Measurements from ENCODE around the gene STMN1.

DNA sequence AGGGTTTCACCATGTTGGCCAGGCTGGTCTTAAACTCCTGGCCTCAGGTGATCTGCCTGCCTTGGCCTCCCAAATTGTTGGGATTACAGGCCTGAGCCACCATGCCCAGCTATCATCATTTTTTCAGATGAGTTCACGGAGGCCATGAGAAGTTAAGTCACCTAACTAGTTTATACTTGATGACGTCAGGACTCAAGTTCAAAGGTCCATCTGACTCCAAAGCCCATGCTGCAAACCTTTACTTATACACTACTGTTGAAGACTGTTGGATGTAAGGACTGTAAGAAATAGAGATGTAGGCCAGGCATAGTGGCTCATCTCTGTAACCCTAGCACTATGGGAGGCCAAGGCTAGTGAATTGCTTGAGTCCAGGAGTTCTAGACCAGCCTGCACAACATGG lies 40.8 kb upstream of the STMN1 start:
- TF ChIP-seq, protein P1, sequence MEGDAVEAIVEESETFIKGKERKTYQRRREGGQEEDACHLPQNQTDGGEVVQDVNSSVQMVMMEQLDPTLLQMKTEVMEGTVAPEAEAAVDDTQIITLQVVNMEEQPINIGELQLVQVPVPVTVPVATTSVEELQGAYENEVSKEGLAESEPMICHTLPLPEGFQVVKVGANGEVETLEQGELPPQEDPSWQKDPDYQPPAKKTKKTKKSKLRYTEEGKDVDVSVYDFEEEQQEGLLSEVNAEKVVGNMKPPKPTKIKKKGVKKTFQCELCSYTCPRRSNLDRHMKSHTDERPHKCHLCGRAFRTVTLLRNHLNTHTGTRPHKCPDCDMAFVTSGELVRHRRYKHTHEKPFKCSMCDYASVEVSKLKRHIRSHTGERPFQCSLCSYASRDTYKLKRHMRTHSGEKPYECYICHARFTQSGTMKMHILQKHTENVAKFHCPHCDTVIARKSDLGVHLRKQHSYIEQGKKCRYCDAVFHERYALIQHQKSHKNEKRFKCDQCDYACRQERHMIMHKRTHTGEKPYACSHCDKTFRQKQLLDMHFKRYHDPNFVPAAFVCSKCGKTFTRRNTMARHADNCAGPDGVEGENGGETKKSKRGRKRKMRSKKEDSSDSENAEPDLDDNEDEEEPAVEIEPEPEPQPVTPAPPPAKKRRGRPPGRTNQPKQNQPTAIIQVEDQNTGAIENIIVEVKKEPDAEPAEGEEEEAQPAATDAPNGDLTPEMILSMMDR (IDR thresholded peaks at IDR 0.05): no peak
- TF ChIP-seq POLR2A (IDR thresholded peaks at IDR 0.05): no peak
